K562 (cell line): ENCODE results near the gene THUMPD1. TPM values are rescaled to one million over a fixed set of nuclear protein-coding genes. Genes with fewer than 3 reads are reported as not detected.
A peak's percentile ranks its signal among the peaks of the same experiment; 100 is the strongest.

Source experiments
- CBX3 ChIP-seq, 2 experiments: IDR thresholded peaks; 1 replicate in 1 of 2; 2 replicates in 1 of 2; pipeline ENCODE4 v1.6.1; 2012; ENCODE audit warnings: inconsistent platforms in 2 of 2, low read length in 2 of 2, borderline replicate concordance in 1 of 2, control low read depth in 1 of 2
- ETV1 ChIP-seq: fragments of 450-650 bp; conservative IDR thresholded peaks from 2 replicates; pipeline ENCODE4 v1.6.1; 2016; ENCODE audit warnings: missing genetic modification characterization, control low read depth, low read depth, missing compliant biosample characterization
- HDAC2 ChIP-seq: fragments of 450-650 bp; IDR thresholded peaks from 2 replicates; pipeline ENCODE4 v1.6.1; 2016; ENCODE audit warnings: mild to moderate bottlenecking
- HDAC3 ChIP-seq: fragments of 450-650 bp; IDR thresholded peaks from 2 replicates; pipeline ENCODE4 v1.6.1; 2018; ENCODE audit warnings: borderline replicate concordance, mild to moderate bottlenecking, moderate library complexity; ENCODE audit not compliant: partially characterized antibody
- HLTF ChIP-seq: fragments of 450-650 bp; IDR thresholded peaks from 2 replicates; pipeline ENCODE4 v1.6.1; 2016
- HMGN3 ChIP-seq: IDR thresholded peaks from 2 replicates; pipeline ENCODE4 v1.6.1; 2011; ENCODE audit warnings: borderline replicate concordance, low read depth, mild to moderate bottlenecking, mixed read lengths, low read length; ENCODE audit not compliant: insufficient read length; ENCODE audit errors: extremely low read depth
- KDM1A ChIP-seq, 2 experiments: fragments of 450-650 bp; IDR thresholded peaks; 2 replicates each; pipeline ENCODE4 v1.6.1; 2016; ENCODE audit warnings: mild to moderate bottlenecking in 2 of 2
- MAFF ChIP-seq: IDR thresholded peaks from 2 replicates; pipeline ENCODE4 v1.6.1; 2012; ENCODE audit warnings: low read length, improper control_type of control experiment
- MYNN ChIP-seq, 2 experiments: sonication (generic); formaldehyde crosslinking in 1 of 2; IDR thresholded peaks; 2 replicates each; pipeline versions ENCODE4 v1.5.0 to v1.6.1; 2016 to 2020; ENCODE audit warnings: antibody characterized with exemption in 1 of 2, missing genetic modification reagents in 1 of 2
- NCOA6 ChIP-seq: fragments of 450-650 bp; IDR thresholded peaks from 2 replicates; pipeline ENCODE4 v1.6.1; 2017; ENCODE audit warnings: mild to moderate bottlenecking
- NCOR1 ChIP-seq: fragments of 450-650 bp; IDR thresholded peaks from 2 replicates; pipeline ENCODE4 v1.6.1; 2016; ENCODE audit warnings: mild to moderate bottlenecking, moderate library complexity
- NR1H2 ChIP-seq: sonication (generic); formaldehyde crosslinking; IDR thresholded peaks from 2 replicates; pipeline ENCODE4 v1.4.0; 2020; ENCODE audit warnings: mild to moderate bottlenecking, missing genetic modification reagents
- SIN3B ChIP-seq: fragments of 450-650 bp; IDR thresholded peaks from 2 replicates; pipeline ENCODE4 v1.6.1; 2017; ENCODE audit warnings: low read depth, mild to moderate bottlenecking, moderate library complexity
- SIX5 ChIP-seq, 2 experiments: IDR thresholded peaks; 2 replicates each; pipeline ENCODE4 v1.6.1; 2011; ENCODE audit warnings: low read length in 2 of 2, borderline replicate concordance in 1 of 2, low read depth in 1 of 2, mild to moderate bottlenecking in 1 of 2, moderate library complexity in 1 of 2; ENCODE audit not compliant: insufficient read depth in 1 of 2
- SMAD4 ChIP-seq: fragments of 250-450 bp; sonication (Bioruptor Pico); conservative IDR thresholded peaks from 2 replicates; pipeline ENCODE4 v1.8.0; 2021; ENCODE audit warnings: inconsistent platforms, mild to moderate bottlenecking, moderate library complexity
- SOX6 ChIP-seq: fragments of 450-650 bp; IDR thresholded peaks from 2 replicates; pipeline ENCODE4 v1.6.1; 2014; ENCODE audit warnings: mild to moderate bottlenecking
- TRIM24 ChIP-seq, 2 experiments: fragments of 450-650 bp; IDR thresholded peaks; 2 replicates each; pipeline ENCODE4 v1.6.1; 2016
- XRCC3 ChIP-seq: fragments of 450-650 bp; IDR thresholded peaks from 2 replicates; pipeline ENCODE4 v1.6.1; 2017; ENCODE audit warnings: mild to moderate bottlenecking, moderate library complexity
- ZNF644 ChIP-seq: fragments of 200-800 bp; sonication (Bioruptor generic); IDR thresholded peaks from 2 replicates; pipeline ENCODE4 v1.6.1; 2016; ENCODE audit warnings: low read depth, missing genetic modification characterization, missing compliant biosample characterization
- ZNF766 ChIP-seq: fragments of 200-800 bp; sonication (Bioruptor generic); conservative IDR thresholded peaks from 2 replicates; pipeline ENCODE4 v1.6.1; 2016; ENCODE audit warnings: missing genetic modification characterization, missing compliant biosample characterization
- polyA plus RNA-seq, 8 experiments: library from polyadenylated mRNA; depleted of rRNA in 4 of 8; stranded (reverse) in 5 of 8; unstranded in 3 of 8; fragments of >200 nt; fragmentation: Nextera tagmentation in 2 of 8; fragmentation: Illumina TruSeq in 1 of 8; extraction: Ambion mirVana in 2 of 8; extraction: Trizol in 1 of 8; gene quantifications; 2 replicates each; pipeline versions ENCODE4 v1.2.1 to v1.2.3, GENCODE V29; 2011 to 2014; ENCODE audit warnings: inconsistent platforms in 1 of 8, missing spikeins in 1 of 8
- total RNA-seq, 7 experiments: library from RNA; depleted of rRNA in 6 of 7; stranded (reverse); fragments of >200 nt in 6 of 7; fragmentation: Illumina TruSeq in 2 of 7; extraction: Trizol in 2 of 7; gene quantifications; 2 replicates each; pipeline versions ENCODE4 v1.2.1 to v1.2.3, GENCODE V29; 2011 to 2021; ENCODE audit warnings: low replicate concordance in 1 of 7
- TF ChIP-seq, protein P1 (sequence below): fragments of 200-800 bp; sonication (Bioruptor generic); IDR thresholded peaks from 2 replicates; pipeline ENCODE4 v1.6.1; 2017; ENCODE audit warnings: missing genetic modification characterization, missing compliant biosample characterization
- TF ChIP-seq, protein P2 (sequence below): fragments of 450-650 bp; IDR thresholded peaks from 2 replicates; pipeline ENCODE4 v1.6.1; 2016; ENCODE audit warnings: antibody characterized with exemption
- TF ChIP-seq, protein P3 (sequence below): fragments of 450-650 bp; conservative IDR thresholded peaks from 2 replicates; pipeline ENCODE4 v1.6.1; 2016; ENCODE audit warnings: missing genetic modification characterization, low read depth, mild to moderate bottlenecking, control low read depth, missing compliant biosample characterization

Gene THUMPD1
- total and polyA plus RNA-seq, 9 of the 15 experiments (the other 6 are each of a cell fraction or from before 2014, with no cell fraction given), result 37.8 to 101 (median 56.8) TPM

DNA sequence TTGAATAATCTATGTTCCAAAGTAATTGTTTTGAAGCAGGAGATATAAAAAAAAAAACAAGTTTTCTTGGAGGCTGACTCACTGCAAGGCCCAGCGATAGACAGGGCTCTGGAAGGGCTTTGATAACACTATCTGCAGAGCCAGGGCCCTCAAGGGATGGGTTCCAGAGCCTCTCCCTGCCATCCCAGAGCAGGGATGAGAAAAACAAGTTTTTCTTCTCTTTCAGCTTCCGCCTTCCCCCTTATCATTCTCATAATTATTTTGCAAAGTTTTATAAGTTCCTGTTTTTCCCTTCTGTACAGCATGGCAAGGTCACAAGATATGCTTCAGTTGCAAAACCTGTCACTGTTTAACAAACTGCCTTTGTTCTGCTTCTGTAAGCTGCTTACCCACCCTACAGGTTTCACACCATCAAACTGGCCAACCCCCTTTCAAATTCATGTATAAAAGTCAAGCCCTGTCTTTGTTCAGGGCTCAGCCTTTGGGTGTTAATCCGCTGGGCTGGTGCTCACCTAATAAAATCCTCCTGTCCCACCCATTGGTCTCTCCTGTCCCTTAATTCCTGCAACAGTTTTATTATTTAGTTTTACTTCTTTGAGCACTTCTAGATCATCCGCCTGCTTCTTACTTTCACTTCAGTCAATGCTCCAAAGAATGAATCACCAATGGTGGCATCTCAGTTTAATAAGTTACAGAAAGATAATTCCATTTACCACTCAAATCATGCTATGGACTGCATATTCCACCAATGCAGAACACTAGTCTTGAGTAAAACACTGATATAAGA, 5.6 kb upstream of the THUMPD1 start (continued):
- TF ChIP-seq CBX3 (IDR thresholded peaks at IDR 0.05; ENCODE audit: borderline replicate concordance in 1 of 2, low read length in 2 of 2), result peak; percentile 59 to 99
- TF ChIP-seq, protein P1, sequence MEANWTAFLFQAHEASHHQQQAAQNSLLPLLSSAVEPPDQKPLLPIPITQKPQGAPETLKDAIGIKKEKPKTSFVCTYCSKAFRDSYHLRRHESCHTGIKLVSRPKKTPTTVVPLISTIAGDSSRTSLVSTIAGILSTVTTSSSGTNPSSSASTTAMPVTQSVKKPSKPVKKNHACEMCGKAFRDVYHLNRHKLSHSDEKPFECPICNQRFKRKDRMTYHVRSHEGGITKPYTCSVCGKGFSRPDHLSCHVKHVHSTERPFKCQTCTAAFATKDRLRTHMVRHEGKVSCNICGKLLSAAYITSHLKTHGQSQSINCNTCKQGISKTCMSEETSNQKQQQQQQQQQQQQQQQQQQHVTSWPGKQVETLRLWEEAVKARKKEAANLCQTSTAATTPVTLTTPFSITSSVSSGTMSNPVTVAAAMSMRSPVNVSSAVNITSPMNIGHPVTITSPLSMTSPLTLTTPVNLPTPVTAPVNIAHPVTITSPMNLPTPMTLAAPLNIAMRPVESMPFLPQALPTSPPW (CRISPR knock-in tag), result peak; percentile 78
- peak; percentile 76 for TF ChIP-seq ETV1
- peak; percentile 97 for TF ChIP-seq SMAD4 (CRISPR knock-in tag)
- TF ChIP-seq HDAC3, result peak; percentile 76
- no peak for TF ChIP-seq SIX5 (IDR thresholded peaks at IDR 0.05; ENCODE audit: borderline replicate concordance in 1 of 2, insufficient read depth in 1 of 2, low read depth in 1 of 2, low read length in 2 of 2)
- TF ChIP-seq KDM1A (IDR thresholded peaks at IDR 0.05), result 0 out of 4 replicates have a peak, but pooled peaks of 1 of the 2 experiments have one; percentile 29
- peak; percentile 86 for TF ChIP-seq ZNF644 (tag)
- TF ChIP-seq SOX6, result peak; percentile 97
- no peak; the same call in none of the 2 replicates for TF ChIP-seq XRCC3
- peak; percentile 96 for TF ChIP-seq NCOR1
- TF ChIP-seq MAFF, result peak; percentile 13; the same call in 1 of the 2 replicates
- TF ChIP-seq, protein P2, sequence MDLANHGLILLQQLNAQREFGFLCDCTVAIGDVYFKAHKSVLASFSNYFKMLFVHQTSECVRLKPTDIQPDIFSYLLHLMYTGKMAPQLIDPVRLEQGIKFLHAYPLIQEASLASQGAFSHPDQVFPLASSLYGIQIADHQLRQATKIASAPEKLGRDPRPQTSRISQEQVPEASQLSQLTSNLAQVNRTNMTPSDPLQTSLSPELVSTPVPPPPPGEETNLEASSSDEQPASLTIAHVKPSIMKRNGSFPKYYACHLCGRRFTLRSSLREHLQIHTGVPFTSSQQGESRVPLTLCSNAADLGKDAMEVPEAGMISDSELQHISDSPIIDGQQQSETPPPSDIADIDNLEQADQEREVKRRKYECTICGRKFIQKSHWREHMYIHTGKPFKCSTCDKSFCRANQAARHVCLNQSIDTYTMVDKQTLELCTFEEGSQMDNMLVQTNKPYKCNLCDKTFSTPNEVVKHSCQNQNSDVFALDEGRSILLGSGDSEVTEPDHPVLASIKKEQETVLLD, result peak; percentile 44; the same call in 1 of the 2 replicates
- TF ChIP-seq MYNN (IDR thresholded peaks at IDR 0.05), result peak; percentile 13; the same call in 1 of the 2 replicates
- no peak for TF ChIP-seq MYNN (CRISPR knock-in tag; IDR thresholded peaks at IDR 0.05)
- TF ChIP-seq HMGN3, result peak; percentile 98
- TF ChIP-seq, protein P3, sequence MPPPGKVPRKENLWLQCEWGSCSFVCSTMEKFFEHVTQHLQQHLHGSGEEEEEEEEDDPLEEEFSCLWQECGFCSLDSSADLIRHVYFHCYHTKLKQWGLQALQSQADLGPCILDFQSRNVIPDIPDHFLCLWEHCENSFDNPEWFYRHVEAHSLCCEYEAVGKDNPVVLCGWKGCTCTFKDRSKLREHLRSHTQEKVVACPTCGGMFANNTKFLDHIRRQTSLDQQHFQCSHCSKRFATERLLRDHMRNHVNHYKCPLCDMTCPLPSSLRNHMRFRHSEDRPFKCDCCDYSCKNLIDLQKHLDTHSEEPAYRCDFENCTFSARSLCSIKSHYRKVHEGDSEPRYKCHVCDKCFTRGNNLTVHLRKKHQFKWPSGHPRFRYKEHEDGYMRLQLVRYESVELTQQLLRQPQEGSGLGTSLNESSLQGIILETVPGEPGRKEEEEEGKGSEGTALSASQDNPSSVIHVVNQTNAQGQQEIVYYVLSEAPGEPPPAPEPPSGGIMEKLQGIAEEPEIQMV (tag), result 0 out of 2 replicates have a peak, but pooled peaks have one; percentile 12
- no peak for TF ChIP-seq SIN3B
- TF ChIP-seq HDAC2, result peak; percentile 70
- peak; percentile 61; the same call in 1 of the 2 replicates for TF ChIP-seq HLTF
- TF ChIP-seq TRIM24 (IDR thresholded peaks at IDR 0.05), result peak; percentile 96 to 98
- peak; percentile 72; the same call in 1 of the 2 replicates for TF ChIP-seq NR1H2
- peak; percentile 91 for TF ChIP-seq ZNF766 (CRISPR knock-in tag)
- TF ChIP-seq NCOA6, result no peak
